Left cardiac atrium (tissue), 4 donors: Measurements from ENCODE around the gene LDLRAD3. TPM values are rescaled to one million over a fixed set of nuclear protein-coding genes. Genes with fewer than 3 reads are reported as not detected.

Experiments used
- ATAC-seq, 2 donors: fragments of 200-7000 bp; cut with Tn5 transposase; one replicate each; pipeline ENCODE4 v1.9.1; 2020; ENCODE audit warnings: mild to moderate bottlenecking in 2 of 2, moderate library complexity in 2 of 2
- DNase-seq: peaks from one replicate; pipeline ENCODE4 v3.0.0-alpha.2; 2020
- intact Hi-C, 2 donors: fragments of 100-400 bp; cut with DNase I; formaldehyde crosslinking; loops; one replicate each; pipeline versions ENCODE4 v1.14.1 to v1.15.1; 2022 to 2023
- total RNA-seq, 2 donors: library from RNA; stranded (reverse); fragmentation: NEBNext Ultra II Directional; extraction: Animal tissue kit (Norgen Biotek cat#: 25700); gene quantifications; one replicate each; pipeline ENCODE4 v1.2.1, GENCODE V29; 2021
- donor health status: DM: no; HTN: yes; CAD: no.
- donor health status: DM: no; HTN: yes; CAD: no; lungs with severe emphysema.
- donor health status: DM: yes; HTN: yes; CAD: no.
- donor health status: Dilated cardiomyopathy.

LDLRAD3 gene
- total RNA-seq, 2 donors from 2014 or later: 4.7 to 10.8 TPM

DNA sequence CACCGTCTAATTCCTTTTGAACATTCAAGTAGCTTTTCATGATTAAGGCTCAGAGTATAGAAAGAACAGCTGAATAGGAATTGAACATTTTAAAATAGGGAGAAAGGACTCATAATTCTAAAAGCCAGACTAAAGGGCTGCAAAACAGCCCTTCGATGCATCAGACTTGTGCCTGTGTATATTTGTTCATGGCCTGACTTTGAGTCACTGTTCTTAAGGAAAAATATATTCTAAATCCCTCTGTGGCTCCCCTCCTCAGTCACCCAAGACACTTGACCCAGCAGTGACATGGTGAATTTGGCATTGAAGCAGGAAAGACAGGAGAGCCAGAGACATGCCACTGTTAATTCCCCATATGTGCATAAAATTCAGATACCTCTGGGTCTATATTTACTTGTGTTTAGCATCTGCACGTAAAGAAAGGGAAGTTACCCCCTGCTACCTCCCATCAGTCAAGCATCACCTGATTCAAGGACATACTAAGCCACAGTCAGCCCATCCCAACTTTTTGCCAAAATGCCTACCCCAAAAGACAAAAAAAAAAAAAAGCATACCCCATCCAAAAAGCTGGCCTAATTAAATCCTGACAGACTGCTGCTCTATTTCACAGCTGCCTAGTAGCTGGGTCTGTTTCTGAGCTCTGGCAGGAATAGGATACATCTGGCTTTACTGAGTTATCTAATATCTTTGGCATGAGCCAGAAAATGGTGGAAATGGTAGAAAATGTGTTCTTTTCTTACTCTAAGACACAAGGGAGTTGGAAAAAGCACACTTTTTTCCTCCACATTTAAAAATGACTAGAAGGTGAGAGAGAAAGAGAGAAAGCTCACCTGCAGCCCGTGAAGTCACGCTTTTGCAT is 251.9 kb downstream of the LDLRAD3 start:
- DNase-seq (no peak), ATAC-seq (peak; percentile 66 to 83)
- intact Hi-C loops: no loop called here

DNA sequence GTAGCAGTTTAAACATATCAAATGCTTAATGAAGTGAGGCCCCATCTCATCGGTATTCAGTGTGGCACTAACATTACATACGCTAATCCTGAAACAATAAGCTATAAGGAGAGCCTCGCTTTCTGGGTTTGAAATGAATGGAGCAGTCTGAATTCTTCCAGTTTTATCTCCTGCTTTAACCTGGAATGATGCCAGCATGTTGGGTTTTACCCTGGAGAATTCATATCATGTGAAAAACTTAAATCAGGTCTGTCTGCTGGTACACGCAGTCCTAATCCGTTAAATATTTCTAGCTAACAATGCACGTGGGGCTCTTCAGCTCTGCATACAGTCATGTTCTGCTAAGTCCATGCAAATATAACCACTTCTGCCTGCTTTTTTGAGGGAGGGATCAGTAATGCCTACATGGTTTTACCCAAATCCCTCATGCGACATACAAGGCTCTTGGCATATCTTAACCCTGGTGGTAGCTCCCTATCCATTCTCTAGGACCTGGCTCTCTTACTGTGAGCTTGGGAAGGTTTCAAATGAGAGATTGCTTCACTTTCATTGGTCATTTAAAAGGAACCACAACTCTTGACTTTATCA is 252.6 kb downstream of the LDLRAD3 start:
- DNase-seq (no peak), ATAC-seq (peak; percentile 63 to 70)
- intact Hi-C loops: no loop called here

DNA sequence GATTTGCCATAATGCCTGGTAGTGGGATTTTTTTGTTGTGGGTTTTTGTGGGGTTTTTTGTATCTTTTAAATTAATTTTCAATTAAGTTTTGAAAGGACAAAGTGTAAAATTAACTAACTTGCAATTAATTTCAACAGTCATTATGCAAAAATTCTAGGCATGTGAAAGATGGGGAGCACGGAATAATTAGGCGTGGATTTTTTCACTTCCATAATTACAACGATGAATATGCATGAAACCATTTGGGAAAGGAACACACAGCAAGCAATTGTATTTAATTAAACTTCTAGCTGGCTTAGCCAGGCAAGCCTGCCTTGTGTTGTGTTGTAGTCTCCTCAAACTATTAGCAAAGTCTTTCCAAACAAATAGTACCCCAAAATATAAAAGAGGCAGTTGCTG is 257.5 kb downstream of the LDLRAD3 start:
- ATAC-seq: no peak

DNA sequence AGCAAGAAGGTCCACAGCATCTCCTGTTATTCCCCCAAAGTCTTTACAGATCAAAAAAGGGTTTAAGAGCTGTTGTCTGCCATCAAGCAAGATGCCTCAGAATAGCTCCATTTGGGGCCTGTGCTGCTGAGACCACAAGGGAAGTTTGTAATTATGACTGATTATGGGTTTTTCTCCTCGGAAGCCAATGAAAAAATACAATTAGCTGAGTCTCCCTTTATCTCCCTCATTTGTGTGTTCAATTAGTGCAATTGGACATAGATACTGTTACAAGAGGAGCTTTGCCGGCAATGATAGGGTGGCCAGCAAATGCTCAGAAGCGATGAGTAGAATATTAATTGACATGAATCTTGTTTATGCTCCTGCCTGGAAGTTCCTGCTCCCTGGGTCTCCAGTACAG is 261.7 kb downstream of the LDLRAD3 start:
- intact Hi-C loops: no loop called here
- DNase-seq (no peak), ATAC-seq (no peak)

More for the DNA sequence above, 257.5 kb downstream of the LDLRAD3 start:
- intact Hi-C loops: no loop called here
- no peak for DNase-seq

DNA sequence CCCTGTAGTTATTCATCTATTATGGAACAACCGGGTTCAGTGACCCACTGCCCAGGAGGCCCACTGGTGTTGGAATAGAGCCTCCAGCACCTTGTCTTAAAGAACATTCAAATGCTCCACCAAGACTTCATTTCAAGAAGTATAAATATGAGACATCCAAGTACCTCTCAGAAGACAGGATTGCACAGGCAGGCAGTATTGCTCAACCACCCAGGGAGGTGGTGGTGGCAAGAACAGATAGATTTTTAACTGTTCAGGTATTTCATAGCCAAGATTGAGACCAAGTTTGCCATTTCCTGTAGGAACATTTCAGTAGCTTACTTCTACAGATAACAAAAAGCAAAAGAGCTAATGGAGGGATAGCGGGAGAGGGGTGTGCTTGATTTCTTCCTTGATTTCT is 266.7 kb downstream of the LDLRAD3 start:
- no peak for ATAC-seq
- no peak for DNase-seq
- intact Hi-C loops: no loop called here

DNA sequence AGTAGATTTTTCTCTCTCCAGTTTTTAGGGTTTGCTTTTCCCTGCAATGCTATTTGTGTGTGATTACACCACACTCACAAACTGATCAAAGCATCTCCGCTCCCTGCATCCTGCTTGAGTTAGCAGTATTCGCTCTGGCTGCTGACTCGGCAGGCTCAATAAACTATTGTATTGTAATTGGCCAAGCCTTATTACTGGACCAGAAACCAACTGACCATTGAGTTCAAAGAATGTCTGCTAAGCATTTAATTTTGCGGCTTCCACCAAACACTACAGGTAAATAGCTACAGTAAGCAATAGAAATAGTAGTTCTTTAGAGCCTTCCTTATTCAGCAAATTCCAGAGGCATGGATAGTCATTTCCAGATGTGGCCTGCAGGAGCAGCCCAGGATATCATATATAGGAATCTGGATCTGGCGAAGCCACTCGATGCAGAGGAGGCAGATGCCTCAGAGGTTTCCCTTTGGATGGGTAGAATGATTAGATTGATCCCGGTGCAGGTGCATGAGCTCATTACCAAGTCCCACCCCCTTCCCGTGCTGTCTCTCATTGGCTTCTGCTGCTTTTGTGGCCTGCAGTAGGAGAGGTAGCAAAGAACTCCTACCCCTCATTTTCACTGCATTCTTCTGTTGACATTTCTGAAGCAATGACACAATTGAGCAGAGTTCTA is 268.0 kb downstream of the LDLRAD3 start:
- ATAC-seq (no peak), DNase-seq (no peak)
- intact Hi-C loops: no loop called here

DNA sequence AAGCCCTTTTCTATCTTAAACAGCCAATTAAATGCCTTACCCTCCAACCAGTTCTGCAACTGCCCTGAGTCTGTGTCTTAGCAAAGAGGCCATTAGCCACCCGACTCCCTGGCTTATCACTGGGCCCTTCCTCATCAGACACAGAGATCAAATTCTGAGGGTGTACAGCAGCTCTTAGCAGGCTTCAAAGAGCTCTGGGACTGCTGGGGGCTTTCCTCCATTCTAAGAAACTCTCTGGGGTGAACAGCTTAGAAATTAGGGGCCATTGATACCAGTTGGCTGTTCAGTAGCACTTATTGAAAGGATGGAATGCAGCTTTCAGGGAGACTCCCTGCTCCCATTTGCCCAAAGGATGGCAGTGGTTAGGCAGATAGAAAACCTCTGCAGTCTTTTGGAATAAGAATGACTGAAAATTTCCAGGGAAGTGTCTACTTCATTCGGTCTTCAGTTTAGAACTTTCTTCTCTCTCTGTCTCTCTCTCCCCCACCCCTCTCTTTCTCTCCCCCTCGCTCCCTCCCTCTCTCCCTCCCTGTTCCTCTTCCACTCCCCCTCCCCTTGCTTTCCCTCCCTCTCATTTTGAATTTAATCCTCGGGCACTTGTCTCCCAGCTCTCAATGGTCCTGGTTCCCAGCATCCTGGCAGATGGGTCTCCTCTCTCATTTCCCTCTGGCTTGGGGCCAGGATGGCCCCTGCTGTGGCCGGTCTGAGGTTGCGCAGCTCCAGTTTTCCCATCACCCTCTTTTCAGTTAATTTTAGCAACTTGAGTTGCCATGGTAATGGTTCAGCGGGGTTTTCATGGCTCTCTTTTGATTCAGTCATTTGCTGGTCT is 268.9 kb downstream of the LDLRAD3 start:
- no peak for DNase-seq
- intact Hi-C loops: no loop called here
- ATAC-seq: no peak

DNA sequence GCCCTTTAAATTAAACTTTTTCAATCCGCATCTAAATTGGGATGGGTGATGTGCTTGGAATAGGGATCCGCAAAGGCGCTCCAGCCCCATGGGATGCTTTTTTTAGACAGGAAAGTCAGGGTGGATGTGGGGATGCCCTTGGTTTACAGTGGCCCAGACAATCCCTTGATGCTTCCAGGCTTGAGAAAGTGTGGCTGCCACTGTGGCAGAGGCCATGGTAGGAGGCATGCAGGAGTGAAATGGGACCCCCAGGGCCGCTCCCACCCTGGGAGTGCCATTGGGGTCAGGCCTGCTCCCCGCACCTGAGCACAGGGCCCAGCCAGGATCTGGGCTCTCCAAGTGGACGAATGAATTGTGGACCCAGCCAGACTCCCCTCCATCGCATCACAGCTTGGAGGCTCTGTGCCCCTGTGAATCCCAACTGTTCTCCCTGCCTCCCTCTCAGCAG is 269.6 kb downstream of the LDLRAD3 start:
- intact Hi-C loops: no loop called here
- ATAC-seq (no peak), DNase-seq (no peak)

DNA sequence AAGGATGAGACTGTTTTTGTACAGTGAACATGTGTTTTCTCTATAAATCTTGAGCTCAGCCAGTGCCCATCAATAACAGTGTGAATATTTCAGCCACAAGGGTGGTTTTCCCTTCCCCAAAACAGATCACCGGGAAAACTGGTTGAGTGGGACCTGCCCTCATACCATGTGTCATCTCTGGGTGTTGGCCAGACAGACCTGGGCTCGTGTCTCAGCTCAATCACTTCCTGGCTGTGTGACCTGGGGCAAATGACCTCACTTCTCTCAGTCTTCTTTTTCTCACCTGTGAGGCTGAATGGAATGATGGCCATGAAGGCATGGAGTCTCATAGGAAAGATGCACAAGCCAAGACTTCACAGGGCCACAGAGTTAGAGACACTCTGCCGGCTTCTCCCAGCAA is 270.6 kb downstream of the LDLRAD3 start:
- DNase-seq: no peak
- ATAC-seq: no peak
- intact Hi-C loops: no loop called here

DNA sequence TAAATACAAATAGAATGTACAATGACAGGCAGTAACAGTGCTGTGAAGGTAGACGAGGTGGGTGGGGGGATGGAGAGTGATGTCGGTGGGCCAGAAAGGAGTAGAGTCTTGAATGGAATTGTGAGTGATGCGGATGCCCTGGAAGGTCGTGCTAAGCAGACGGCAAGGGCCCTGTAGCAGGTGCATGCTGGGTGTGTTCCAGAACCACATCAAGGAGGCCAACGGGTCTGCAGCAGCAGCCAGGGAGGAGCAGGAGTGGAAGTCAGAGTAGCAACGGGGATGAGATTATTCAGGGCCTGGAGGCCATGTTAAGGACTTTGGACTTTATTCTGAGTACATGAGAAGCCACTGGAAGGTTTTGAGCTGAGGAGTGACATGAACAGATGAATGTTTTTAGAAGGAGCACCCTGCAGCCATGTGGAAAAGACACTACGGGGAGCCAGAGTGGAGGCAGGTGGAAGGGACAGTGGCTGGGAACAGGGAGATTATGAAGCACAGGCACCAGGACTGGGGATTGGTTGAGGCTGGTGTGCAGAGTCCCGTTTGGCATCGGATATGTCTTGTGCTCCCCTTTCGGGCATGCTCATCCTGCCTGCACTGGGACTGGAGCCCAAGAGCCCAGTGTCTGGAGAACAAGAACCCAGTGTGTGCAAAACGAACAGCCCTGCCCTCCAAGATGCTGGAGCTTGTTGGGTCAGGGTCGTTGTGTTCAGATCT is 271.3 kb downstream of the LDLRAD3 start:
- intact Hi-C loops: no loop called here
- ATAC-seq (no peak), DNase-seq (no peak)

DNA sequence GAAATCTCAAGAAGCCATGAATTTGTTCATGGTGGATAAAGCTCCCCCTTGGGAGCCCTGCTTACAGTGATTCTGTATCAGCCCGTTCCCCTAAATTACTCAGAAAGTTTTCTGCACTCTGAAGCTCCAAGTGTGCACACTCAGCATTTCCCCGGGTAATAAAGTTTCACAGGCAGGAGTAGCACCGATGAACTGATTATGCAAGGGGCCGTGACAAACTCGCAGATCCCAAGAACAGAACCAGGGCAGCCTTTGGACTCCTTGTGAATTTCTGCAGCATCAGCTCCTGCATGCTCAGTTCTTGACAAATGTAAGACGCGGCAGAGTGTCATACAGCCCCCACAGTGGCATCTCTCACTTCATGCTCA is 271.8 kb downstream of the LDLRAD3 start:
- DNase-seq (no peak), ATAC-seq (no peak)
- intact Hi-C loops: no loop called here

DNA sequence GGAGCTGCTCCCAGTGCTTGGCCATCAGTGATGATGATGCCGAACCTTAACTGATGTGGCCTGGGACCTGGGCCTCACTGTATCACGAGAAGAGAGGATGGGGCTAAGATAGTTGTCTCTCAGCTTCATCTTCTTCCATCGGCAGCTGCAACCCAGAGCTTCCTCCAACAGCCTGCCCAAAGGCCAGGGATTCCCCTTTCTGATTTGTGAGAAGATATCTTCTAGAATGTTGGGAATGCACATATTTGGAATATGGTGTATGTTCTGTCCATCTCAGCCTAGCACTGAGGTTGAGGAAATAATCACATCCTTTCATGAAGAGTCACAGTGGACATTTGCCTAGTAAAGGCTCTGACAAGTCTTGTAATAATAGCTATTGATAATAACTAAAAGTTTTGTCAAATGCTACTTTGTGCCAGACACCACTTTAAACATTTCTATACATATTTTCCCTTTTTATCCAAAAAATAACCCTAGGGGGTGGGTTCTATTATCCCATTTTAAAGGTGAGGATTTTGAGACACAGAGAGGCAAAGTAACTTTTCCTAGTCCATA is 272.3 kb downstream of the LDLRAD3 start:
- intact Hi-C loops: no loop called here
- no peak for DNase-seq
- no peak for ATAC-seq

DNA sequence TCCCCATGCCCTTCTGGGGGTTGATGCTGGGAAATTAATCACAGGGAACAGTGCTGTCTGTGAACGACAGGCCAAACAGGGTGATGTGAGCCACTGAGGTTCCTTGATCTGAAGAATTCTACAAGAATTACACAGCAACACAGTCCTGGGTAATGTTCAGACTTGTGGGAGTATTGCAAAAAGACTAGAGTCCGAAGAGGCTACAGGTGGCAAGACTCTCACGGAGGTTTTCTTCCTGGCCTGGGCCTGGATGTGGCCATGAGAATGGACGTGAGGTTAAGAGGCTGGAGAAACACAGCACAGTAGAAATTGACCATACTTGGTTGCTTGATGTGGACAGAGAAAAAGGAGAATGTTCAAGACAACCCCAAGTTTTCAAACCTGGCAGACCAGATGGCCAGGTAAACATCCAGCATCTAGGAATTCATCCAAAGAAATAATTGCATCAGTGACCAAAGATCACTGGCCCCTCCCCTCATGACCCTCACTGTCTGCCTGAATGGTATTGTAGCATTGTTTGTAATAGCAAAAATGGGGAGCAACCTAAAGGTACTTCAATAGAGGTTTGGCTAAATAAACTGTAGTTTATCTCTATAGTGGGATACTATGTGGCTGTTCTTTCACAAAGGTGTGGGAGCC is 274.5 kb downstream of the LDLRAD3 start:
- no peak for ATAC-seq
- intact Hi-C loops: no loop called here
- no peak for DNase-seq

DNA sequence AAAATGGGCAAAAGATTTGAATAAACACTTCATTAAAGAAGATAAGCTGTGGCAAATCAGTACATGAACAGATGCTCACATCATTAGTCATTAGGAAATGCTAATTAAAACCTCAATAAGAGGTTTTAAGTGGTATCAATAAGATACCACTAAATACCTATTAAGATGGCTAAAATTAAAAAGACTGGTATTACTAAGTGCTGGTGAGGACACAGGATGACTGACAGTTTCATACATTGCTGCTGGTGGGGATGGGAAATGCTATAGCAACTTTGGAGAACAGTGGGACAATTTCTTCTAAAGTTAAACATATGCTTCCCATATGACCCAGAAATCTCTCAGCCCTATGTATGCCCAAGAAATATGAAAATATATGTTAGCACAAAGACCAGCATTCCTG is 276.1 kb downstream of the LDLRAD3 start:
- ATAC-seq (no peak), DNase-seq (no peak)
- intact Hi-C loops: no loop called here

DNA sequence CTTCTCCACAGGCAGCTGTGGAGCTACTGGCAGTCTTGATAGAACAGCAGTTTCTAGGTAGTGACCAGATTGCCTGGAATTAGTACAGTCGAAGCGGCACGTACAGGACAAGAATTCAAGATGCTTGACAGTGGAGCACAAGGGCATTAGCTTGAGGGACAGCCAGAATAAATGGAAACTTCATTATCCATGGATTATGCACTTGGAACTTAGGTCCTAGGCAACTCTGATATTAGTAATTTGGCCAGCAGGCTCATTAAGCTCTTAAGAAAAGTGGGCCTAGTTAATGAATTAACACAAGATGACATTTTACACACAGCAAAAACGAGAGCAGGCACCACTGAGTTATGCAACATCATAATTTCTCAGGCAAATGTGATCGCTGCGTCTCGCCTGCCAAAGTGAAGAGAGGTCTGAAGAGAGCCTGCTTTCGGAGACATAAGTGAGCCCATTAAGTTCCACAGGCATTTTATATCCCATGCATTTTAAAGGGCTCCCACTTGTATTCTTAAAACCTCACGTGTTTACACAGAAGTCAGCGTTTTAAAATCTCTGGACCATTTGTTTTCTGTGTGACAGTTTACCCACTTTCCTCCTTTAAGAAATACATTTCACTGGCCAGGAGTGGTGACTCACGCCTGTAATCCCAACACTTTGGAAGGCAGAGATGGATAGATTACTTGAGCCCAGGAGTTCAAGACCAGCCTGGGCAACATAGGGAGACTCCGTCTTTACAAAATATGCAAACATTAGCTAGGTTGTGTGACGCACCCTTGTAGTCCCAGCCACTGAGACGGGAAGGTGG is 279.2 kb downstream of the LDLRAD3 start:
- DNase-seq (no peak), ATAC-seq (no peak)
- intact Hi-C loops: no loop called here

DNA sequence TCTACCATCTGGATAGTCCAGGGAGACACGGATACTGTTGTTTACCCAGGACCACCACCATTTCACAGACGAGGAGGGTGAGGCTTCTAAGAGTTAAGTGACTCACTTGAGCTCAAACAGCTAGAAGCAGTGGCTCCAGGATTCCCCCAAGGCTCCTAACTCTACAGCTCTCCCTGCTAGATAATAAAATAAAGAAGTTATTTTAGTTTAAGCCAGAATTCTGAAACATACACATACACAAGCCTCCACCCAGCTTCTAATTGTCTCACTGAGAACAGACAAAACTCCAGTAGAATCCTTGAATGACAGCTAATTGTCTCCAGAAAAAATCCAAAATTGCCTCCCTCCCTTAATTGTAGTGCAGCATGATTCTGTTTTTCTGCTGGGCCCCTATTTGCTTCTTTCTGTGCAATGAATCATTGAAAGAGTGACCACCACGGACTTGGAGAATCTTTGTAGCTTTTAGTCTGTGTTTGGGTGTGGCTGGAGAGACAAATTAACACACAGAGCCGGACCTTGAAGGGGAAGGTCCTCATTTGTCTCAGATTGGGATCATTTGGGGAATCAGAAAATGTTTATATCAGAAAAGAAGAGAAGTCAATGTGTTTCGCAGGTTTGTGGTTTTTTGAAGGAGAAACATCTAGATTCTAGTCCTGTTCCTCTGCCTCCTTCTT is 280.5 kb downstream of the LDLRAD3 start:
- ATAC-seq: no peak
- intact Hi-C loops: no loop called here
- DNase-seq: no peak

DNA sequence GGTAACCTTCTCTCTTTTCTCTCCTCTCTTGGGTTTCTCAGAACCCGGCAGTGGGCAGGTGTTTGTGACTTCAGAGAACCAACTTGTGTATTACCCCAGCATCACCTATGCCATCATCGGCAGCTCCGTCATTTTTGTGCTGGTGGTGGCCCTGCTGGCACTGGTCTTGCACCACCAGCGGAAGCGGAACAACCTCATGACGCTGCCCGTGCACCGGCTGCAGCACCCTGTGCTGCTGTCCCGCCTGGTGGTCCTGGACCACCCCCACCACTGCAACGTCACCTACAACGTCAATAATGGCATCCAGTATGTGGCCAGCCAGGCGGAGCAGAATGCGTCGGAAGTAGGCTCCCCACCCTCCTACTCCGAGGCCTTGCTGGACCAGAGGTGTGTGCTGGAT is 283.2 kb downstream of the LDLRAD3 start:
- ATAC-seq (no peak), DNase-seq (no peak)
- intact Hi-C loops: no loop called here
